DND-41 (cell line): Measurements from ENCODE around the gene COL15A1.

Source experiments
- ATAC-seq: fragments of 200-7000 bp; cut with Tn5 transposase; 3 replicates; pipeline ENCODE4 v1.9.1; 2021; ENCODE audit warnings: low read depth; ENCODE audit not compliant: insufficient read depth
- DNase-seq: peaks from one replicate; pipeline ENCODE4 v3.0.0-alpha.2; 2020
- H2AFZ ChIP-seq: 2 replicates; pipeline ENCODE4 v1.6.0; 2012; ENCODE audit warnings: low read depth, low read length
- H3K27ac ChIP-seq: 2 replicates; pipeline ENCODE4 v1.5.1; 2012; ENCODE audit warnings: low read length, inconsistent platforms
- H3K27me3 ChIP-seq: fragments of 200-600 bp; sonication (generic); 2 replicates; pipeline ENCODE4 v1.6.0; 2012; ENCODE audit warnings: low read length, mild to moderate bottlenecking, inconsistent platforms; ENCODE audit not compliant: insufficient read depth, poor library complexity
- H3K36me3 ChIP-seq: 2 replicates; pipeline ENCODE4 v1.5.1; 2012; ENCODE audit warnings: low read length, inconsistent platforms; ENCODE audit not compliant: insufficient read depth
- H3K4me1 ChIP-seq: 2 replicates; pipeline ENCODE4 v1.5.1; 2012; ENCODE audit warnings: mild to moderate bottlenecking, low read length; ENCODE audit not compliant: insufficient read depth
- H3K4me2 ChIP-seq: 2 replicates; pipeline ENCODE4 v1.6.0; 2012; ENCODE audit warnings: mild to moderate bottlenecking, moderate library complexity, low read length, inconsistent platforms; ENCODE audit not compliant: insufficient read depth
- H3K4me3 ChIP-seq, 2 experiments: fragments of 200-600 bp in 1 of 2; shearing (Covaris generic) in 1 of 2; 2 replicates each; pipeline ENCODE4 v1.5.1; 2012 to 2016; ENCODE audit warnings: inconsistent platforms in 2 of 2, low read length in 2 of 2, mild to moderate bottlenecking in 2 of 2, low read depth in 1 of 2, moderate library complexity in 1 of 2
- H3K79me2 ChIP-seq: 2 replicates; pipeline ENCODE4 v1.6.0; 2012; ENCODE audit warnings: low read length, inconsistent platforms; ENCODE audit not compliant: insufficient read depth
- H3K9ac ChIP-seq: 2 replicates; pipeline ENCODE4 v1.6.0; 2012; ENCODE audit warnings: low read depth, mild to moderate bottlenecking, inconsistent platforms, low read length, moderate library complexity
- H3K9me3 ChIP-seq: 2 replicates; pipeline ENCODE4 v1.5.1; 2012; ENCODE audit warnings: low read length, moderate library complexity, mild to moderate bottlenecking, inconsistent platforms; ENCODE audit not compliant: insufficient read depth, severe bottlenecking
- H4K20me1 ChIP-seq: 2 replicates; pipeline ENCODE4 v1.6.0; 2012; ENCODE audit warnings: low read length; ENCODE audit not compliant: insufficient read depth
- EZH2 ChIP-seq: IDR thresholded peaks from 3 replicates; pipeline ENCODE4 v1.6.1; 2012; ENCODE audit warnings: borderline replicate concordance, low read depth, mild to moderate bottlenecking, moderate library complexity, low read length, inconsistent platforms; ENCODE audit not compliant: severe bottlenecking
- TF ChIP-seq, protein P1 (sequence below): IDR thresholded peaks from 2 replicates; pipeline ENCODE4 v1.5.1; 2012; ENCODE audit warnings: borderline replicate concordance, low read length, moderate library complexity, mild to moderate bottlenecking; ENCODE audit not compliant: poor library complexity, severe bottlenecking; ENCODE audit errors: extremely low read depth

The COL15A1 gene

DNA sequence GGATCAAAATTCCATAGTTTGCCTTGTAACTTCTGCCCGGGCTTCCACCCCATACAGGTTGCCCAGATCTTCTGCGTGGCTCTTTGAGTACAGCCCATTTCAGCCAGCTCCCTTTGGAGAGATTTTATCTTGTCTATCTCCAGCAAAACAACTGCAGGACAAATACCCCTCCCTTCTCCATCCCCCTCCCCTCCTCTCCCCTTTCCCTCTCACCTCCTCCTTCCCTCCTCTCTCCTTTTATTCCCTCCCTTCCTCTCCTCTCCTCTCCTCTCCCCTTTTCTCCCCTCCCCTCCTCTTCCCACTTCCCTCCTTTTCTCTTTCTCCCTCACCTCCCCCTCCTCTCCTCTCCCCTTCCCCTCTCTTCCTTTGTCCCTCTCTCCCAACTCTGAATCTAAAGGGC lies 58.2 kb downstream of the COL15A1 start:
- no peaks in the 10 kb centered on the region for H3K79me2 ChIP-seq
- no peaks in the 10 kb centered on the region for H3K27me3 ChIP-seq
- H3K9ac ChIP-seq: no peak overlapping the region
- H3K9me3 ChIP-seq: no peaks in the 10 kb centered on the region
- H3K4me3 ChIP-seq: no peak overlapping the region
- no peaks in the 10 kb centered on the region for H3K36me3 ChIP-seq
- no peak overlapping the region for H3K27ac ChIP-seq
- no peak overlapping the region for H2AFZ ChIP-seq
- H4K20me1 ChIP-seq: no peaks in the 10 kb centered on the region
- TF ChIP-seq, protein P1, sequence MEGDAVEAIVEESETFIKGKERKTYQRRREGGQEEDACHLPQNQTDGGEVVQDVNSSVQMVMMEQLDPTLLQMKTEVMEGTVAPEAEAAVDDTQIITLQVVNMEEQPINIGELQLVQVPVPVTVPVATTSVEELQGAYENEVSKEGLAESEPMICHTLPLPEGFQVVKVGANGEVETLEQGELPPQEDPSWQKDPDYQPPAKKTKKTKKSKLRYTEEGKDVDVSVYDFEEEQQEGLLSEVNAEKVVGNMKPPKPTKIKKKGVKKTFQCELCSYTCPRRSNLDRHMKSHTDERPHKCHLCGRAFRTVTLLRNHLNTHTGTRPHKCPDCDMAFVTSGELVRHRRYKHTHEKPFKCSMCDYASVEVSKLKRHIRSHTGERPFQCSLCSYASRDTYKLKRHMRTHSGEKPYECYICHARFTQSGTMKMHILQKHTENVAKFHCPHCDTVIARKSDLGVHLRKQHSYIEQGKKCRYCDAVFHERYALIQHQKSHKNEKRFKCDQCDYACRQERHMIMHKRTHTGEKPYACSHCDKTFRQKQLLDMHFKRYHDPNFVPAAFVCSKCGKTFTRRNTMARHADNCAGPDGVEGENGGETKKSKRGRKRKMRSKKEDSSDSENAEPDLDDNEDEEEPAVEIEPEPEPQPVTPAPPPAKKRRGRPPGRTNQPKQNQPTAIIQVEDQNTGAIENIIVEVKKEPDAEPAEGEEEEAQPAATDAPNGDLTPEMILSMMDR: no peak
- TF ChIP-seq EZH2: no peak
- ATAC-seq: no peak
- DNase-seq: no peak
- no peak overlapping the region for H3K4me2 ChIP-seq
- H3K4me1 ChIP-seq: no peaks in the 10 kb centered on the region

DNA sequence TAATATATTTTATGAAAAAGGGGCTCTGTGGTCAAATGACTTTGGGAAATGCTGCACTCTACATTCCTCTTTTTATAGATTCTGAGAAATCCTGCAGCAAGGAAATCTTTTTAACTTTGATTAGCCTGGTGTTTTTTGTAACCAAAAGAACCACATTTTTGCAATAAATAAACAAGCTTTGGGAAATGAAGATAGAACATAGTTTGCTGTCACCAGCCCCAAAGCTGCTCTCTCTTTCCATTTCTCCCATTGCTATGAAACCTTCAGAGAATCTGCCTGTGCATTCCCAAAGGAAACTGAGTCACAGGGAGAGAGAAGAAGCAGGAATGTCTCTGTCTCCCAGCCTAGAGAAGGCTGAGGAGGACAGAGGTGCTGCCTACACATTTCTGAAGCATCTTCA lies 59.0 kb downstream of the COL15A1 start:
- no peak overlapping the region for H3K4me3 ChIP-seq
- H3K79me2 ChIP-seq: no peaks in the 10 kb centered on the region
- H3K9me3 ChIP-seq: no peaks in the 10 kb centered on the region
- H3K36me3 ChIP-seq: no peaks in the 10 kb centered on the region
- no peaks in the 10 kb centered on the region for H3K27me3 ChIP-seq
- H3K4me1 ChIP-seq: no peaks in the 10 kb centered on the region
- H3K4me2 ChIP-seq: no peak overlapping the region
- no peak overlapping the region for H3K27ac ChIP-seq
- DNase-seq: no peak
- no peak overlapping the region for H2AFZ ChIP-seq
- no peak overlapping the region for H3K9ac ChIP-seq
- ATAC-seq: no peak
- H4K20me1 ChIP-seq: no peaks in the 10 kb centered on the region
- TF ChIP-seq, protein P1: no peak
- no peak for TF ChIP-seq EZH2

DNA sequence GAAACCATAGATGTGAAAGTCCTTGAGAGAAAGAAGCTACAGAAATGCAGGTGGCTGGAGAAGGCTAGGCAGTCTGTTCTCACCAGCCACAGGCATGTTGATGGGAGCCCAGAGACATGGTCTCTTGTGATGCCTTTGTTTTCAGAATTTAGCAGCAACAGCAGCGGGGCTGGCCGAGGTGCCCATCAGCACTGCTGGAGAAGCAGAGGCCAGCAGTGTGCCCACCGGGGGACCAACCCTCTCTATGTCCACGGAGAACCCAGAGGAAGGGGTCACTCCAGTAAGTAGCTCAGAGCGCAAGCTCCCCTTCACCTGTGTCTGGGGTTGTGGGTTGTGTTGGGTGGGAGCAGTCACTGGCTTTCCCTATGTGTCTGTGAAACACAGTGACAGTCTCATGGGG lies 59.6 kb downstream of the COL15A1 start:
- no peak overlapping the region for H3K4me3 ChIP-seq
- no peaks in the 10 kb centered on the region for H3K36me3 ChIP-seq
- no peak overlapping the region for H3K4me2 ChIP-seq
- H3K27ac ChIP-seq: no peak overlapping the region
- H3K27me3 ChIP-seq: no peaks in the 10 kb centered on the region
- no peak overlapping the region for H3K9ac ChIP-seq
- H3K79me2 ChIP-seq: no peaks in the 10 kb centered on the region
- DNase-seq (no peak), ATAC-seq (no peak)
- no peaks in the 10 kb centered on the region for H3K9me3 ChIP-seq
- H3K4me1 ChIP-seq: no peaks in the 10 kb centered on the region
- TF ChIP-seq, protein P1: no peak
- TF ChIP-seq EZH2: no peak
- no peaks in the 10 kb centered on the region for H4K20me1 ChIP-seq
- H2AFZ ChIP-seq: no peak overlapping the region

DNA sequence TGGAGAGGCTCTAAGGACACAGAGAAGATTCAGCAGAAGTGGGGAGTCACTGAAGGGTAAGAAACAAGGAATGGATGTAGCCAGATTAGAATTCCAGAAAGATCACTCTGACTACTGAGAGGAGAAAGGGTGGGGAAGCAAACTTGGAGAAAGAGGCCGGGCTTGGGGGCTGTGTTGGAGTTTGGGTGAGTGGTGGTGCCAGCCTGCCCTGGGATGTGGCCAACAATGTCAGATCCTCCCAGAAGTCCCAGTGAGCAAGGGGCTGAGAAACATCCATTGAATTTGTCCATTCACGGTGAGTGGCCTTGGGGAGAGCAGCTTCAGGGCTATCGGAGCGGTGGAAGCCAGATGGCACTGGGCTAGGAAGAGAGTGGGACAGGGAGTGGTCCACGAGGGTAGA lies 60.4 kb downstream of the COL15A1 start:
- Histone ChIP-seq H3K27me3 (no peaks in the 10 kb centered on the region), H3K9me3 (no peaks in the 10 kb centered on the region), H3K27ac (no peak overlapping the region), H3K79me2 (no peaks in the 10 kb centered on the region), H3K4me1 (no peaks in the 10 kb centered on the region), H3K36me3 (no peaks in the 10 kb centered on the region), H3K4me2 (no peak overlapping the region), H2AFZ (no peak overlapping the region), H3K4me3 (no peak overlapping the region), H4K20me1 (no peaks in the 10 kb centered on the region), H3K9ac (no peak overlapping the region)
- ATAC-seq: no peak
- DNase-seq: no peak
- TF ChIP-seq EZH2: no peak
- TF ChIP-seq, protein P1: no peak
